ENCODE results near the gene KMT2C. TPM values are rescaled to one million over a fixed set of nuclear protein-coding genes. Genes with fewer than 3 reads are reported as not detected.

Gene KMT2C
- total RNA-seq, 4 donors from 2014 or later = 84.2 to 185 (median 111) TPM

- no peak overlapping the region for H3K27ac ChIP-seq
- no peak overlapping the region for H3K4me3 ChIP-seq
- peaks cover 0 to 6% (median 0%) of the 10 kb centered on the region in 4 donors for H3K9me3 ChIP-seq
- H3K4me1 ChIP-seq = no peaks in the 10 kb centered on the region
- peaks cover 0 to 62% (median 0%) of the 10 kb centered on the region in 3 donors for H3K36me3 ChIP-seq
- no peak for TF ChIP-seq CTCF (IDR thresholded peaks at IDR 0.05)
- TF ChIP-seq POLR2A (IDR thresholded peaks at IDR 0.05) = no peak
- DNase-seq = no peak
- no peaks in the 10 kb centered on the region for H3K27me3 ChIP-seq
Measured at GRCh38 chr7:152130658-152131590, 304.9 kb downstream of the KMT2C start.

- no peak for DNase-seq
- no peak for TF ChIP-seq POLR2A (IDR thresholded peaks at IDR 0.05)
- no peak for TF ChIP-seq CTCF (IDR thresholded peaks at IDR 0.05)
- H3K36me3 ChIP-seq = peaks cover 0 to 69% (median 0%) of the 10 kb centered on the region in 3 donors
- no peak overlapping the region for H3K27ac ChIP-seq
- no peak overlapping the region for H3K4me3 ChIP-seq
- H3K9me3 ChIP-seq = peaks cover 0 to 6% (median 0%) of the 10 kb centered on the region in 4 donors
- H3K4me1 ChIP-seq = no peaks in the 10 kb centered on the region
- H3K27me3 ChIP-seq = no peaks in the 10 kb centered on the region
Measured at GRCh38 chr7:152129682-152130081, 306.1 kb downstream of the KMT2C start.

- no peak for TF ChIP-seq POLR2A (IDR thresholded peaks at IDR 0.05)
- no peak for TF ChIP-seq CTCF (IDR thresholded peaks at IDR 0.05)
- H3K9me3 ChIP-seq = peaks cover 0 to 6% (median 0%) of the 10 kb centered on the region in 4 donors
Measured at GRCh38 chr7:152128741-152129461, 306.9 kb downstream of the KMT2C start.

GRCh38 chr7:152128252-152128651, 307.6 kb downstream of the KMT2C start:
- no peaks in the 10 kb centered on the region for H3K27me3 ChIP-seq
- H3K27ac ChIP-seq = no peak overlapping the region
- TF ChIP-seq POLR2A (IDR thresholded peaks at IDR 0.05) = no peak
- peaks cover 0 to 6% (median 0%) of the 10 kb centered on the region in 4 donors for H3K9me3 ChIP-seq
- H3K4me1 ChIP-seq = no peaks in the 10 kb centered on the region
- H3K4me3 ChIP-seq = no peak overlapping the region
- no peak for DNase-seq
- peaks cover 0 to 73% (median 0%) of the 10 kb centered on the region in 3 donors for H3K36me3 ChIP-seq

More at GRCh38 chr7:152128741-152129461, 306.9 kb downstream of the KMT2C start:
- H3K4me3 ChIP-seq = no peak overlapping the region
- H3K27ac ChIP-seq = no peak overlapping the region
- H3K4me1 ChIP-seq = no peaks in the 10 kb centered on the region
- no peak for DNase-seq
- peaks cover 0 to 73% (median 0%) of the 10 kb centered on the region in 3 donors for H3K36me3 ChIP-seq
- H3K27me3 ChIP-seq = no peaks in the 10 kb centered on the region

GRCh38 chr7:152127229-152127628, 308.6 kb downstream of the KMT2C start:
- Histone ChIP-seq H3K36me3 (peaks cover 0 to 76% (median 0%) of the 10 kb centered on the region in 3 donors), H3K27me3 (no peaks in the 10 kb centered on the region), H3K4me3 (no peak overlapping the region), H3K27ac (no peak overlapping the region), H3K4me1 (no peaks in the 10 kb centered on the region), H3K9me3 (peaks cover 0 to 6% (median 0%) of the 10 kb centered on the region in 4 donors)
- TF ChIP-seq POLR2A (IDR thresholded peaks at IDR 0.05) = no peak
- TF ChIP-seq CTCF (IDR thresholded peaks at IDR 0.05) = no peak
- no peak for DNase-seq

Measured in Peyer's patch (tissue), 4 donors.